MG63 (cell line): Measurements from ENCODE around the gene MAP3K14. TPM values are rescaled to one million over a fixed set of nuclear protein-coding genes. Genes with fewer than 3 reads are reported as not detected.
A peak's percentile ranks its signal among the peaks of the same experiment; 100 is the strongest.
"Not testable (repeated sequence)": the region's sequence is repeated elsewhere in the genome, so short reads cannot be mapped to it uniquely, and the experiment has no call there.

Experiments
- DNase-seq: peaks from one replicate; pipeline ENCODE4 v3.0.0-alpha.2; 2020
- H3K27me3 ChIP-seq: fragments of 250-450 bp; sonication (Bioruptor Pico); 2 replicates; pipeline ENCODE4 v1.5.1; 2020; ENCODE audit warnings: mild to moderate bottlenecking, moderate library complexity
- H3K36me3 ChIP-seq: fragments of 250-450 bp; sonication (Bioruptor Pico); 2 replicates; pipeline ENCODE4 v1.5.1; 2020; ENCODE audit warnings: mild to moderate bottlenecking, moderate library complexity
- H3K4me3 ChIP-seq: fragments of 250-450 bp; sonication (Bioruptor Pico); 2 replicates; pipeline ENCODE4 v1.5.1; 2020; ENCODE audit warnings: mild to moderate bottlenecking, moderate library complexity
- H3K9me3 ChIP-seq: fragments of 250-450 bp; sonication (Bioruptor Pico); 2 replicates; pipeline ENCODE4 v1.5.1; 2020; ENCODE audit warnings: mild to moderate bottlenecking, moderate library complexity
- total RNA-seq: library from RNA; depleted of rRNA; stranded (reverse); fragments of >200 nt; shearing (Covaris generic); gene quantifications from 2 replicates; pipeline ENCODE4 v1.2.3, GENCODE V29; 2014; ENCODE audit warnings: low replicate concordance; rRNA removed

MAP3K14 gene
- 13.4 and 18.7 TPM in 2 replicates for total RNA-seq

- H3K4me3 ChIP-seq: peak within 1 kb of the TSS; percentile 81
- no peak for DNase-seq
Observed at GRCh38 chr17:45316434-45317110, at the start of gene MAP3K14. MAP3K14 (minus strand) TSS chr17:45317020; CDS start chr17:45290745, 26,275 bp downstream.

GRCh38 chr17:45366049-45366448 lies 49.2 kb upstream of the MAP3K14 start:
- H3K9me3 ChIP-seq: no peaks in the 10 kb centered on the region
- H3K27me3 ChIP-seq: no peaks in the 10 kb centered on the region
- no peaks in the 10 kb centered on the region for H3K36me3 ChIP-seq
- H3K4me3 ChIP-seq: no peak overlapping the region
- no peak for DNase-seq

More at GRCh38 chr17:45316434-45317110, at the start of gene MAP3K14:
- Histone ChIP-seq H3K27me3 (no peaks in the 10 kb centered on the region), H3K9me3 (no peaks in the 10 kb centered on the region), H3K36me3 (peaks cover 34% of the 10 kb centered on the region)

GRCh38 chr17:45364531-45365390 lies 47.9 kb upstream of the MAP3K14 start:
- DNase-seq: no peak
- Histone ChIP-seq H3K36me3 (no peaks in the 10 kb centered on the region), H3K27me3 (no peaks in the 10 kb centered on the region), H3K4me3 (no peak overlapping the region), H3K9me3 (no peaks in the 10 kb centered on the region)

GRCh38 chr17:45363498-45363897 lies 46.7 kb upstream of the MAP3K14 start:
- H3K9me3 ChIP-seq: no peaks in the 10 kb centered on the region
- DNase-seq: no peak
- no peaks in the 10 kb centered on the region for H3K27me3 ChIP-seq
- H3K36me3 ChIP-seq: no peaks in the 10 kb centered on the region
- H3K4me3 ChIP-seq: no peak overlapping the region

GRCh38 chr17:45361976-45362375 lies 45.2 kb upstream of the MAP3K14 start:
- Histone ChIP-seq H3K27me3 (no peaks in the 10 kb centered on the region), H3K36me3 (no peaks in the 10 kb centered on the region), H3K9me3 (no peaks in the 10 kb centered on the region), H3K4me3 (no peak overlapping the region)
- no peak for DNase-seq

- Histone ChIP-seq H3K9me3 (peaks cover 1% of the 10 kb centered on the region; the same call in 1 of the 2 replicates), H3K4me3 (no peak overlapping the region), H3K36me3 (no peaks in the 10 kb centered on the region), H3K27me3 (no peaks in the 10 kb centered on the region)
- DNase-seq: no peak
Observed at GRCh38 chr17:45361451-45361850, 44.6 kb upstream of the MAP3K14 start.

GRCh38 chr17:45357364-45357997 lies 40.7 kb upstream of the MAP3K14 start:
- Histone ChIP-seq H3K36me3 (no peaks in the 10 kb centered on the region), H3K27me3 (no peaks in the 10 kb centered on the region), H3K9me3 (peaks cover 2% of the 10 kb centered on the region; the same call in 1 of the 2 replicates), H3K4me3 (no peak overlapping the region)
- DNase-seq: no peak

- H3K36me3 ChIP-seq: no peaks in the 10 kb centered on the region
- H3K9me3 ChIP-seq: peaks cover 2% of the 10 kb centered on the region; the same call in 1 of the 2 replicates
- no peak overlapping the region for H3K4me3 ChIP-seq
- DNase-seq: no peak
- no peaks in the 10 kb centered on the region for H3K27me3 ChIP-seq
Observed at GRCh38 chr17:45355087-45355486, 38.3 kb upstream of the MAP3K14 start.

GRCh38 chr17:45353043-45353442 lies 36.2 kb upstream of the MAP3K14 start:
- no peak overlapping the region for H3K4me3 ChIP-seq
- no peak for DNase-seq

GRCh38 chr17:45351831-45352230 lies 35.0 kb upstream of the MAP3K14 start:
- Histone ChIP-seq H3K27me3 (no peaks in the 10 kb centered on the region), H3K36me3 (no peaks in the 10 kb centered on the region), H3K9me3 (peaks cover 2% of the 10 kb centered on the region; the same call in 1 of the 2 replicates), H3K4me3 (no peak overlapping the region)
- DNase-seq: no peak

More at GRCh38 chr17:45353043-45353442, 36.2 kb upstream of the MAP3K14 start:
- H3K27me3 ChIP-seq: no peaks in the 10 kb centered on the region
- H3K36me3 ChIP-seq: no peaks in the 10 kb centered on the region
- H3K9me3 ChIP-seq: peaks cover 2% of the 10 kb centered on the region; the same call in 1 of the 2 replicates

- no peaks in the 10 kb centered on the region for H3K9me3 ChIP-seq
- no peak overlapping the region for H3K4me3 ChIP-seq
- H3K27me3 ChIP-seq: no peaks in the 10 kb centered on the region
- no peak for DNase-seq
- H3K36me3 ChIP-seq: no peaks in the 10 kb centered on the region
Observed at GRCh38 chr17:45347444-45347843, 30.6 kb upstream of the MAP3K14 start.

- peak; percentile 82 for DNase-seq
- H3K27me3 ChIP-seq: no peaks in the 10 kb centered on the region
Observed at GRCh38 chr17:45346216-45347015, 29.6 kb upstream of the MAP3K14 start.

GRCh38 chr17:45345554-45346215 lies 28.9 kb upstream of the MAP3K14 start:
- Histone ChIP-seq H3K27me3 (no peaks in the 10 kb centered on the region), H3K4me3 (no peak overlapping the region), H3K36me3 (no peaks in the 10 kb centered on the region), H3K9me3 (no peaks in the 10 kb centered on the region)
- no peak for DNase-seq

More at GRCh38 chr17:45346216-45347015, 29.6 kb upstream of the MAP3K14 start:
- Histone ChIP-seq H3K9me3 (no peaks in the 10 kb centered on the region), H3K4me3 (no peak overlapping the region), H3K36me3 (no peaks in the 10 kb centered on the region)

- no peak overlapping the region for H3K4me3 ChIP-seq
- no peaks in the 10 kb centered on the region for H3K36me3 ChIP-seq
- no peaks in the 10 kb centered on the region for H3K9me3 ChIP-seq
- H3K27me3 ChIP-seq: no peaks in the 10 kb centered on the region
- peak; percentile 22 for DNase-seq
Observed at GRCh38 chr17:45345246-45345553, 28.4 kb upstream of the MAP3K14 start.

- not testable (repeated sequence) for H3K4me3 ChIP-seq
Observed at GRCh38 chr17:45343967-45344664, 27.3 kb upstream of the MAP3K14 start.

More at GRCh38 chr17:45343967-45344664, 27.3 kb upstream of the MAP3K14 start:
- not testable (repeated sequence) for H3K36me3 ChIP-seq, H3K27me3 ChIP-seq, H3K9me3 ChIP-seq, DNase-seq
